HEK293 (cell line): Measurements from ENCODE around the gene HIRA.
A peak's percentile ranks its signal among the peaks of the same experiment; 100 is the strongest.

Experiments used
- BCL11A ChIP-seq: fragments of 450-650 bp; formaldehyde crosslinking; IDR thresholded peaks from 2 replicates; pipeline ENCODE4 v1.5.1; 2016; ENCODE audit warnings: low read depth, missing biosample characterization, missing genetic modification characterization
- HOXA7 ChIP-seq: sonication (generic); formaldehyde crosslinking; IDR thresholded peaks from 2 replicates; pipeline ENCODE4 v1.8.1; 2022; ENCODE audit warnings: missing genetic modification reagents, borderline replicate concordance
- HOXC10 ChIP-seq: sonication (generic); formaldehyde crosslinking; IDR thresholded peaks from 2 replicates; pipeline ENCODE4 v1.8.1; 2023; ENCODE audit warnings: mild to moderate bottlenecking, missing genetic modification reagents
- KLF7 ChIP-seq: fragments of 450-650 bp; formaldehyde crosslinking; IDR thresholded peaks from 2 replicates; pipeline ENCODE4 v1.5.1; 2016; ENCODE audit warnings: missing biosample characterization, missing genetic modification characterization, borderline replicate concordance
- KLF9 ChIP-seq: fragments of 450-650 bp; formaldehyde crosslinking; IDR thresholded peaks from 2 replicates; pipeline ENCODE4 v1.5.1; 2016; ENCODE audit warnings: missing biosample characterization, missing genetic modification characterization, low read depth
- SP2 ChIP-seq: fragments of 450-650 bp; formaldehyde crosslinking; IDR thresholded peaks from 2 replicates; pipeline ENCODE4 v1.5.1; 2016; ENCODE audit warnings: missing biosample characterization, missing genetic modification characterization
- ZBTB48 ChIP-seq: fragments of 450-650 bp; formaldehyde crosslinking; IDR thresholded peaks from 2 replicates; pipeline ENCODE4 v1.5.1; 2016; ENCODE audit warnings: missing biosample characterization, missing genetic modification characterization
- ZBTB8A ChIP-seq: fragments of 450-650 bp; formaldehyde crosslinking; IDR thresholded peaks from 2 replicates; pipeline ENCODE4 v1.5.1; 2016; ENCODE audit warnings: missing biosample characterization, missing genetic modification characterization
- ZEB2 ChIP-seq: fragments of 450-650 bp; formaldehyde crosslinking; IDR thresholded peaks from 2 replicates; pipeline ENCODE4 v1.5.1; 2016; ENCODE audit warnings: missing biosample characterization, missing genetic modification characterization
- ZFHX2 ChIP-seq: fragments of 450-650 bp; formaldehyde crosslinking; conservative IDR thresholded peaks from 2 replicates; pipeline ENCODE4 v1.5.1; 2016; ENCODE audit warnings: missing biosample characterization, missing genetic modification characterization
- ZFP37 ChIP-seq: fragments of 450-650 bp; formaldehyde crosslinking; IDR thresholded peaks from 2 replicates; pipeline ENCODE4 v1.5.1; 2016; ENCODE audit warnings: missing biosample characterization, missing genetic modification characterization
- ZFP41 ChIP-seq: fragments of 450-650 bp; formaldehyde crosslinking; IDR thresholded peaks from 2 replicates; pipeline ENCODE4 v1.5.1; 2016; ENCODE audit warnings: missing biosample characterization, missing genetic modification characterization, borderline replicate concordance
- ZFP69B ChIP-seq: fragments of 450-650 bp; formaldehyde crosslinking; IDR thresholded peaks from 2 replicates; pipeline ENCODE4 v1.5.1; 2016; ENCODE audit warnings: missing biosample characterization, missing genetic modification characterization
- ZNF10 ChIP-seq: fragments of 450-650 bp; formaldehyde crosslinking; IDR thresholded peaks from 2 replicates; pipeline ENCODE4 v1.5.1; 2017; ENCODE audit warnings: missing biosample characterization, missing genetic modification characterization
- ZNF114 ChIP-seq: fragments of 450-650 bp; formaldehyde crosslinking; IDR thresholded peaks from 2 replicates; pipeline ENCODE4 v1.5.0; 2017; ENCODE audit warnings: missing biosample characterization, missing genetic modification characterization
- ZNF155 ChIP-seq: fragments of 450-650 bp; formaldehyde crosslinking; IDR thresholded peaks from 2 replicates; pipeline ENCODE4 v1.5.1; 2016; ENCODE audit warnings: missing biosample characterization, missing genetic modification characterization
- ZNF169 ChIP-seq: fragments of 450-650 bp; formaldehyde crosslinking; IDR thresholded peaks from 2 replicates; pipeline ENCODE4 v1.5.1; 2016; ENCODE audit warnings: missing biosample characterization, missing genetic modification characterization
- ZNF2 ChIP-seq: fragments of 450-650 bp; formaldehyde crosslinking; IDR thresholded peaks from 2 replicates; pipeline ENCODE4 v1.5.1; 2016; ENCODE audit warnings: missing biosample characterization, missing genetic modification characterization
- ZNF292 ChIP-seq: fragments of 450-650 bp; formaldehyde crosslinking; IDR thresholded peaks from 2 replicates; pipeline ENCODE4 v1.5.1; 2016; ENCODE audit warnings: low read depth, missing biosample characterization, missing genetic modification characterization, borderline replicate concordance
- ZNF335 ChIP-seq: fragments of 450-650 bp; formaldehyde crosslinking; conservative IDR thresholded peaks from 2 replicates; pipeline ENCODE4 v1.5.1; 2016; ENCODE audit warnings: missing biosample characterization, missing genetic modification characterization
- ZNF501 ChIP-seq: fragments of 450-650 bp; formaldehyde crosslinking; IDR thresholded peaks from 2 replicates; pipeline ENCODE4 v1.5.1; 2016; ENCODE audit warnings: missing biosample characterization, missing genetic modification characterization
- ZNF560 ChIP-seq: fragments of 450-650 bp; formaldehyde crosslinking; IDR thresholded peaks from 2 replicates; pipeline ENCODE4 v1.5.1; 2017; ENCODE audit warnings: missing biosample characterization, missing genetic modification characterization, borderline replicate concordance
- ZNF585B ChIP-seq: fragments of 450-650 bp; formaldehyde crosslinking; IDR thresholded peaks from 2 replicates; pipeline ENCODE4 v1.5.1; 2016; ENCODE audit warnings: missing biosample characterization, missing genetic modification characterization
- ZNF777 ChIP-seq: fragments of 450-650 bp; formaldehyde crosslinking; IDR thresholded peaks from 2 replicates; pipeline ENCODE4 v1.5.1; 2017; ENCODE audit warnings: missing biosample characterization, missing genetic modification characterization, borderline replicate concordance
- ZNF785 ChIP-seq: fragments of 450-650 bp; formaldehyde crosslinking; IDR thresholded peaks from 2 replicates; pipeline ENCODE4 v1.5.1; 2016; ENCODE audit warnings: missing biosample characterization, missing genetic modification characterization
- ZNF792 ChIP-seq: fragments of 450-650 bp; formaldehyde crosslinking; IDR thresholded peaks from 2 replicates; pipeline ENCODE4 v1.5.1; 2016; ENCODE audit warnings: missing biosample characterization, missing genetic modification characterization
- ZNF830 ChIP-seq: fragments of 450-650 bp; IDR thresholded peaks from 2 replicates; pipeline ENCODE4 v1.5.0; 2018; ENCODE audit warnings: missing biosample characterization, missing genetic modification characterization, low read depth, mild to moderate bottlenecking, moderate library complexity
- ZSCAN16 ChIP-seq: fragments of 450-650 bp; formaldehyde crosslinking; IDR thresholded peaks from 2 replicates; pipeline ENCODE4 v1.5.1; 2016; ENCODE audit warnings: missing biosample characterization, missing genetic modification characterization
- ZSCAN23 ChIP-seq: fragments of 450-650 bp; formaldehyde crosslinking; IDR thresholded peaks from 2 replicates; pipeline ENCODE4 v1.5.1; 2016; ENCODE audit warnings: missing biosample characterization, missing genetic modification characterization
- TF ChIP-seq, protein P1 (sequence below): fragments of 450-650 bp; formaldehyde crosslinking; IDR thresholded peaks from 2 replicates; pipeline ENCODE4 v1.5.1; 2016; ENCODE audit warnings: missing biosample characterization, missing genetic modification characterization, borderline replicate concordance
- TF ChIP-seq, protein P2 (sequence below): fragments of 450-650 bp; formaldehyde crosslinking; IDR thresholded peaks from 2 replicates; pipeline ENCODE4 v1.5.1; 2017; ENCODE audit warnings: missing biosample characterization, missing genetic modification characterization
- TF ChIP-seq, protein P3 (sequence below): fragments of 450-650 bp; formaldehyde crosslinking; IDR thresholded peaks from 2 replicates; pipeline ENCODE4; 2016; ENCODE audit warnings: missing biosample characterization, missing genetic modification characterization
- TF ChIP-seq, protein P4 (sequence below): fragments of 450-650 bp; IDR thresholded peaks from 2 replicates; pipeline ENCODE4 v1.5.1; 2018; ENCODE audit warnings: missing biosample characterization, mild to moderate bottlenecking, missing genetic modification characterization
- TF ChIP-seq, protein P5 (sequence below): fragments of 450-650 bp; formaldehyde crosslinking; IDR thresholded peaks from 2 replicates; pipeline ENCODE4 v1.5.1; 2016; ENCODE audit warnings: missing biosample characterization, missing genetic modification characterization

HIRA gene

DNA sequence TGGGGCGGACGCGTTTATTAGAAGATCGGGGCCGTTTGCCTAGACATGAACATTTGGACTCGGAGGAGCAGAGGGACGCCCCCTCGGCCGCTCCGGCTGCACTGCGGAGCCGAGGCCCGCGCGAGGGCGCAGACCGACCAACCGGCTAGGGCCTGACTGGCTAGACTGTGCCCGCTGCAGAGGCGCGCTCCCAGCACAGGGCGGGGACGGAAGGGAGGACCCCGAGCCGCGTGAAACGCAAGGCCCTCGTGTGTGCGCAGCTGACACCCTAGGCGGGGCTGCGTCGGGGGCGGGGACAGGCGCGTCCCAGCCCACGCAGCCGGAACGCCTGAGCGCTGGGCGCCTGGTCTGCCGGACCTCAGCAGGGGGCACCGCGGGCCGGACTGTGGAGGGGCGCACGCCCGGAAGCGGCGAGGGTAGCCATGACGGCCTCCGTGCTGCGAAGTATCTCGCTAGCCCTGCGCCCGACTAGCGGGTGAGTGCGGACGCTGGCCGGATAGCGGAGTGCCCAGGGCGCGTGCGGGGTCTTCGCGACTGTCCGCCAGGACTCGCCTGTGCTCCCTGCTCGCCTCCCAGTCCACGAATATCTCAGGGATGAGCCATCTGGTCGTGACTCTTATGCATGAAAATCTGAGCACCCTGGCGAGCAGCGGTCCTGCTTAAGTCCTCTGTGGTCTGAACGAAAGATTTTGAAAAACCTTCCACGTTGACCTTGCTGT, 759 bp upstream of the HIRA start, which contains the start of gene MRPL40 (continued):
- TF ChIP-seq, protein P1, sequence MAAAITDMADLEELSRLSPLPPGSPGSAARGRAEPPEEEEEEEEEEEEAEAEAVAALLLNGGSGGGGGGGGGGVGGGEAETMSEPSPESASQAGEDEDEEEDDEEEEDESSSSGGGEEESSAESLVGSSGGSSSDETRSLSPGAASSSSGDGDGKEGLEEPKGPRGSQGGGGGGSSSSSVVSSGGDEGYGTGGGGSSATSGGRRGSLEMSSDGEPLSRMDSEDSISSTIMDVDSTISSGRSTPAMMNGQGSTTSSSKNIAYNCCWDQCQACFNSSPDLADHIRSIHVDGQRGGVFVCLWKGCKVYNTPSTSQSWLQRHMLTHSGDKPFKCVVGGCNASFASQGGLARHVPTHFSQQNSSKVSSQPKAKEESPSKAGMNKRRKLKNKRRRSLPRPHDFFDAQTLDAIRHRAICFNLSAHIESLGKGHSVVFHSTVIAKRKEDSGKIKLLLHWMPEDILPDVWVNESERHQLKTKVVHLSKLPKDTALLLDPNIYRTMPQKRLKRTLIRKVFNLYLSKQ (tag by site-specific recombination), result no peak
- TF ChIP-seq ZNF292 (tag by site-specific recombination) (no peak), ZNF785 (peak; percentile 91), ZSCAN23 (no peak), KLF9 (peak; percentile 93), ZFHX2 (tag by site-specific recombination) (peak; percentile 97), ZFP37 (peak; percentile 97), HOXA7 (CRISPR knock-in tag) (no peak), HOXC10 (CRISPR knock-in tag) (peak; percentile 74; the same call in 1 of the 2 replicates), KLF7 (tag by site-specific recombination) (peak; percentile 95), ZNF777 (tag by site-specific recombination) (0 out of 2 replicates have a peak, but pooled peaks have one; percentile 34), ZNF155 (no peak), ZFP69B (tag by site-specific recombination) (peak; percentile 48; the same call in 1 of the 2 replicates), ZNF830 (tag by site-specific recombination) (no peak), BCL11A (tag by site-specific recombination) (peak; percentile 84), ZNF10 (tag by site-specific recombination) (no peak), ZNF585B (tag by site-specific recombination) (no peak; the same call in 1 of the 2 replicates), ZBTB8A (peak; percentile 99), ZNF335 (peak; percentile 93), ZNF114 (tag by site-specific recombination) (no peak), ZNF169 (tag by site-specific recombination) (no peak), ZFP41 (tag by site-specific recombination) (no peak), ZEB2 (tag by site-specific recombination) (peak; percentile 91), ZNF560 (tag by site-specific recombination) (no peak), ZBTB48 (tag by site-specific recombination) (peak; percentile 85), SP2 (peak; percentile 93), ZSCAN16 (tag by site-specific recombination) (0 out of 2 replicates have a peak, but pooled peaks have one; percentile 15), ZNF792 (tag by site-specific recombination) (no peak), ZNF501 (peak; percentile 94), ZNF2 (peak; percentile 66; the same call in 1 of the 2 replicates)
- TF ChIP-seq, protein P2, sequence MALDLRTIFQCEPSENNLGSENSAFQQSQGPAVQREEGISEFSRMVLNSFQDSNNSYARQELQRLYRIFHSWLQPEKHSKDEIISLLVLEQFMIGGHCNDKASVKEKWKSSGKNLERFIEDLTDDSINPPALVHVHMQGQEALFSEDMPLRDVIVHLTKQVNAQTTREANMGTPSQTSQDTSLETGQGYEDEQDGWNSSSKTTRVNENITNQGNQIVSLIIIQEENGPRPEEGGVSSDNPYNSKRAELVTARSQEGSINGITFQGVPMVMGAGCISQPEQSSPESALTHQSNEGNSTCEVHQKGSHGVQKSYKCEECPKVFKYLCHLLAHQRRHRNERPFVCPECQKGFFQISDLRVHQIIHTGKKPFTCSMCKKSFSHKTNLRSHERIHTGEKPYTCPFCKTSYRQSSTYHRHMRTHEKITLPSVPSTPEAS (tag by site-specific recombination), result no peak
- TF ChIP-seq, protein P3, sequence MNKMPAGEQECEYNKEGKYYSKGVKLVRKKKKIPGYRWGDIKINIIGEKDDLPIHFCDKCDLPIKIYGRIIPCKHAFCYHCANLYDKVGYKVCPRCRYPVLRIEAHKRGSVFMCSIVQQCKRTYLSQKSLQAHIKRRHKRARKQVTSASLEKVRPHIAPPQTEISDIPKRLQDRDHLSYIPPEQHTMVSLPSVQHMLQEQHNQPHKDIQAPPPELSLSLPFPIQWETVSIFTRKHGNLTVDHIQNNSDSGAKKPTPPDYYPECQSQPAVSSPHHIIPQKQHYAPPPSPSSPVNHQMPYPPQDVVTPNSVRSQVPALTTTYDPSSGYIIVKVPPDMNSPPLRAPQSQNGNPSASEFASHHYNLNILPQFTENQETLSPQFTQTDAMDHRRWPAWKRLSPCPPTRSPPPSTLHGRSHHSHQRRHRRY (tag by site-specific recombination), result no peak; the same call in 1 of the 2 replicates
- TF ChIP-seq, protein P4, sequence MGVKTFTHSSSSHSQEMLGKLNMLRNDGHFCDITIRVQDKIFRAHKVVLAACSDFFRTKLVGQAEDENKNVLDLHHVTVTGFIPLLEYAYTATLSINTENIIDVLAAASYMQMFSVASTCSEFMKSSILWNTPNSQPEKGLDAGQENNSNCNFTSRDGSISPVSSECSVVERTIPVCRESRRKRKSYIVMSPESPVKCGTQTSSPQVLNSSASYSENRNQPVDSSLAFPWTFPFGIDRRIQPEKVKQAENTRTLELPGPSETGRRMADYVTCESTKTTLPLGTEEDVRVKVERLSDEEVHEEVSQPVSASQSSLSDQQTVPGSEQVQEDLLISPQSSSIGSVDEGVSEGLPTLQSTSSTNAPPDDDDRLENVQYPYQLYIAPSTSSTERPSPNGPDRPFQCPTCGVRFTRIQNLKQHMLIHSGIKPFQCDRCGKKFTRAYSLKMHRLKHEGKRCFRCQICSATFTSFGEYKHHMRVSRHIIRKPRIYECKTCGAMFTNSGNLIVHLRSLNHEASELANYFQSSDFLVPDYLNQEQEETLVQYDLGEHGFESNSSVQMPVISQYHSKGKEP, result no peak
- TF ChIP-seq, protein P5, sequence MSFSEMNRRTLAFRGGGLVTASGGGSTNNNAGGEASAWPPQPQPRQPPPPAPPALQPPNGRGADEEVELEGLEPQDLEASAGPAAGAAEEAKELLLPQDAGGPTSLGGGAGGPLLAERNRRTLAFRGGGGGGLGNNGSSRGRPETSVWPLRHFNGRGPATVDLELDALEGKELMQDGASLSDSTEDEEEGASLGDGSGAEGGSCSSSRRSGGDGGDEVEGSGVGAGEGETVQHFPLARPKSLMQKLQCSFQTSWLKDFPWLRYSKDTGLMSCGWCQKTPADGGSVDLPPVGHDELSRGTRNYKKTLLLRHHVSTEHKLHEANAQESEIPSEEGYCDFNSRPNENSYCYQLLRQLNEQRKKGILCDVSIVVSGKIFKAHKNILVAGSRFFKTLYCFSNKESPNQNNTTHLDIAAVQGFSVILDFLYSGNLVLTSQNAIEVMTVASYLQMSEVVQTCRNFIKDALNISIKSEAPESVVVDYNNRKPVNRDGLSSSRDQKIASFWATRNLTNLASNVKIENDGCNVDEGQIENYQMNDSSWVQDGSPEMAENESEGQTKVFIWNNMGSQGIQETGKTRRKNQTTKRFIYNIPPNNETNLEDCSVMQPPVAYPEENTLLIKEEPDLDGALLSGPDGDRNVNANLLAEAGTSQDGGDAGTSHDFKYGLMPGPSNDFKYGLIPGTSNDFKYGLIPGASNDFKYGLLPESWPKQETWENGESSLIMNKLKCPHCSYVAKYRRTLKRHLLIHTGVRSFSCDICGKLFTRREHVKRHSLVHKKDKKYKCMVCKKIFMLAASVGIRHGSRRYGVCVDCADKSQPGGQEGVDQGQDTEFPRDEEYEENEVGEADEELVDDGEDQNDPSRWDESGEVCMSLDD (tag by site-specific recombination), result peak; percentile 61; the same call in 1 of the 2 replicates
